ENCODE data around the gene AHCYL2. TPM values are rescaled to one million over a fixed set of nuclear protein-coding genes. Genes with fewer than 3 reads are reported as not detected.
"Not testable (repeated sequence)": the region's sequence is repeated elsewhere in the genome, so short reads cannot be mapped to it uniquely, and the experiment has no call there.

AHCYL2 gene
- total and polyA plus RNA-seq, 2 experiments from 2014 or later, result 7.8 to 29.4 TPM

DNA sequence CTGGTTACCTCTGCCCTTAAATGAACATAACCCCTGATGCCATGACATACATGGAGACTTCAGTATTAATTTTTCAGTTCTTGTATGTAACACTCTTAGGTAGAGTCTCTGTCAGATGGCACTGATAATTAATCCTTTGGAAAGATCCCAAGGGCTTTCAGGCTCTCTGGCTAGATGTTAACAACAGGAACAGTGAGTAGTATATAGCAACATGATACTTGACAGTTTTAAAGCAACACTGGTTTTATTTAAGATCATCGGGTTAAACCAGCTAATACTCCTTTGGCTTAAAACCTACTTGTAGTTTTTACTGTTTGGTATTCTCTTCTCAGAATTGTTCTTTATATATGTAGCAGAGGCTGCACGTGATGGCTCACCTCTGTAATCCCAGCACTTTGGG is 27.3 kb downstream of the AHCYL2 start (continued):
- TF ChIP-seq ZNF462 (CRISPR knock-in tag; IDR thresholded peaks at IDR 0.05) (no peak), CTCF (conservative IDR thresholded peaks at IDR 0.05; ENCODE audit: low read depth in 2 of 2) (no peak), JUNB (IDR thresholded peaks at IDR 0.05; ENCODE audit: unreplicated experiment) (no peak), POLR2AphosphoS5 (IDR thresholded peaks at IDR 0.05; ENCODE audit: low read depth) (no peak)

GRCh38 chr7:129252603-129253002 is 27.8 kb downstream of the AHCYL2 start:
- H3K4me2 ChIP-seq; H3K36me3 Mint-ChIP-seq (ENCODE audit: low read depth); H3K9me3 Mint-ChIP-seq; H3K27ac Mint-ChIP-seq; H4K20me1 ChIP-seq (replicated peaks; ENCODE audit: insufficient read depth); H3K36me3 ChIP-seq (ENCODE audit: insufficient read depth); H3K4me3 ChIP-seq; H2AFZ ChIP-seq; H3K4me3 Mint-ChIP-seq; DNase-seq (ENCODE audit: low spot score); H3K27me3 Mint-ChIP-seq (ENCODE audit: insufficient read depth, low read depth, poor library complexity); H3K27me3 ChIP-seq (ENCODE audit: insufficient read depth); H3K9me2 ChIP-seq (ENCODE audit: insufficient read depth); H3F3A ChIP-seq (replicated peaks; ENCODE audit: low read depth); ATAC-seq; H3K27ac ChIP-seq (ENCODE audit: low read depth): not testable (repeated sequence)
- peaks cover 21% of the 10 kb centered on the region for H3K4me1 Mint-ChIP-seq
- H3K79me2 ChIP-seq (replicated peaks; ENCODE audit: insufficient read depth), result peaks cover 76% of the 10 kb centered on the region
- H3K4me1 ChIP-seq (ENCODE audit: insufficient read depth), result peaks cover 22% of the 10 kb centered on the region

Data from GM23338 (cell line).